AG04450 (cell line): ENCODE measurements around the gene SPAG8. TPM values are rescaled to one million over a fixed set of nuclear protein-coding genes. Genes with fewer than 3 reads are reported as not detected.

ENCODE experiments used
- CTCF ChIA-PET: fragments of 300-600, 350-600 bp; formaldehyde crosslinking; extraction: SDS; loops from one replicate; lab custom pipeline; 2022; ENCODE audit warnings: antibody characterized with exemption, inconsistent platforms; lab: Charles Lee
- POLR2A ChIA-PET: fragments of 350-600 bp; formaldehyde crosslinking; extraction: SDS; loops from one replicate; lab custom pipeline; 2021; ENCODE audit warnings: antibody characterized with exemption, inconsistent platforms; lab: Yijun Ruan, JAX
- DNase-seq: peaks from one replicate; pipeline ENCODE4 v3.0.0-alpha.2; 2011; ENCODE audit warnings: low read depth, low spot score
- H3K27ac ChIP-seq: one replicate; pipeline ENCODE4 v1.5.1; 2012; ENCODE audit warnings: low read depth, low read length, control low read depth
- H3K27me3 ChIP-seq: one replicate; pipeline ENCODE4 v1.6.0; 2012; ENCODE audit warnings: low read length; ENCODE audit not compliant: control insufficient read depth, insufficient read depth
- H3K4me3 ChIP-seq: 2 replicates; pipeline ENCODE4 v1.5.1; 2011; ENCODE audit warnings: mild to moderate bottlenecking, low read depth, low read length, control low read depth
- H3K9me3 ChIP-seq: 2 replicates; pipeline ENCODE4 v1.5.1; 2012; ENCODE audit warnings: low read length; ENCODE audit not compliant: control insufficient read depth, insufficient read depth
- CTCF ChIP-seq: IDR thresholded peaks from 2 replicates; pipeline ENCODE4 v1.5.1; 2011; ENCODE audit warnings: low read depth, low read length, control low read depth, inconsistent platforms
- polyA plus RNA-seq: library from polyadenylated mRNA; depleted of rRNA; stranded (reverse); fragments of >200 nt; gene quantifications from 2 replicates; pipeline ENCODE4 v1.2.3, GENCODE V29; 2011; rRNA removed
- small RNA-seq: library from RNA; depleted of rRNA; stranded (forward); fragments of <200 nt; gene quantifications from one replicate; pipeline ENCODE3, GENCODE V24; 2012; ENCODE audit warnings: low read depth; ENCODE audit not compliant: insufficient read length

SPAG8 gene
- polyA plus RNA-seq, 1 experiment = 0.58 TPM

GRCh38 chr9:35759795-35760194 is 52.3 kb downstream of the SPAG8 start:
- ChIA-PET CTCF (interaction anchor here (0.6 to 1.2 kb wide), 3 partner anchors 24 to 113 kb away, joined by 3 to 5 read pairs (median 3); no protein-coding TSS in a partner anchor), POLR2A (no interaction called here)
- Histone ChIP-seq H3K9me3 (no peaks in the 10 kb centered on the region), H3K27ac (no peak overlapping the region), H3K27me3 (peaks cover 14% of the 10 kb centered on the region), H3K4me3 (no peak overlapping the region)
- no peak for TF ChIP-seq CTCF
- no peak for DNase-seq

Small RNAs within 50 kb of the gene (small RNA-seq; reads per million reads assigned to genes)
- not detected for gene HINT2

Other genes with a start within 250 kb of the SPAG8 start
- gene TESK1, start 207.0 kb downstream of the SPAG8 start, polyA plus RNA-seq = 12.8 and 14.5 TPM in 2 replicates
- 0.86 and 1.0 TPM in 2 replicates for gene CD72, start 193.8 kb downstream of the SPAG8 start, polyA plus RNA-seq
- not detected in 2 replicates for gene SIT1, start 161.3 kb downstream of the SPAG8 start, polyA plus RNA-seq
- gene RMRP, start 154.2 kb downstream of the SPAG8 start, polyA plus RNA-seq = 173 and 306 TPM in 2 replicates
- 11.8 TPM in 2 replicates for gene CCDC107, start 154.0 kb downstream of the SPAG8 start, polyA plus RNA-seq
- 1.1 and 1.2 TPM in 2 replicates for gene ARHGEF39, start 147.1 kb downstream of the SPAG8 start, polyA plus RNA-seq
- 1.2 and 1.3 TPM in 2 replicates for gene CA9, start 138.3 kb downstream of the SPAG8 start, polyA plus RNA-seq
- 1,535 and 1,633 TPM in 2 replicates for gene TPM2, start 122.3 kb downstream of the SPAG8 start, polyA plus RNA-seq
- 165 and 224 TPM in 2 replicates for gene TLN1, start 80.1 kb downstream of the SPAG8 start, polyA plus RNA-seq
- gene CREB3, start 79.6 kb downstream of the SPAG8 start, polyA plus RNA-seq = 51.1 and 58.1 TPM in 2 replicates
- 32.9 and 34.7 TPM in 2 replicates for gene GBA2, start 63.0 kb downstream of the SPAG8 start, polyA plus RNA-seq
- gene RGP1, start 63.0 kb downstream of the SPAG8 start, polyA plus RNA-seq = 20.2 and 20.7 TPM in 2 replicates
- gene MSMP, start 58.0 kb downstream of the SPAG8 start, polyA plus RNA-seq = not detected in 2 replicates
- gene NPR2, start 20.7 kb downstream of the SPAG8 start, polyA plus RNA-seq = 31.9 and 44.6 TPM in 2 replicates
- gene HINT2, start 2.8 kb upstream of the SPAG8 start, polyA plus RNA-seq = 17.5 and 18.5 TPM in 2 replicates
- gene FAM221B, start 16.5 kb upstream of the SPAG8 start, polyA plus RNA-seq = not detected in 2 replicates
- 3.3 and 4.7 TPM in 2 replicates for gene TMEM8B, start 17.0 kb upstream of the SPAG8 start, polyA plus RNA-seq
- gene OR13J1, start 58.1 kb upstream of the SPAG8 start, polyA plus RNA-seq = not detected in 2 replicates
- gene HRCT1, start 93.9 kb upstream of the SPAG8 start, polyA plus RNA-seq = 2.7 and 3.0 TPM in 2 replicates
- gene SPAAR, start 97.2 kb upstream of the SPAG8 start, polyA plus RNA-seq = 0.17 and 0.27 TPM in 2 replicates
- 0.46 and 1.1 TPM in 2 replicates for gene OR2S2, start 145.9 kb upstream of the SPAG8 start, polyA plus RNA-seq
- 103 and 112 TPM in 2 replicates for gene RECK, start 224.7 kb upstream of the SPAG8 start, polyA plus RNA-seq